ENCODE measurements around the gene ZNF469.

ZNF469 gene

DNA sequence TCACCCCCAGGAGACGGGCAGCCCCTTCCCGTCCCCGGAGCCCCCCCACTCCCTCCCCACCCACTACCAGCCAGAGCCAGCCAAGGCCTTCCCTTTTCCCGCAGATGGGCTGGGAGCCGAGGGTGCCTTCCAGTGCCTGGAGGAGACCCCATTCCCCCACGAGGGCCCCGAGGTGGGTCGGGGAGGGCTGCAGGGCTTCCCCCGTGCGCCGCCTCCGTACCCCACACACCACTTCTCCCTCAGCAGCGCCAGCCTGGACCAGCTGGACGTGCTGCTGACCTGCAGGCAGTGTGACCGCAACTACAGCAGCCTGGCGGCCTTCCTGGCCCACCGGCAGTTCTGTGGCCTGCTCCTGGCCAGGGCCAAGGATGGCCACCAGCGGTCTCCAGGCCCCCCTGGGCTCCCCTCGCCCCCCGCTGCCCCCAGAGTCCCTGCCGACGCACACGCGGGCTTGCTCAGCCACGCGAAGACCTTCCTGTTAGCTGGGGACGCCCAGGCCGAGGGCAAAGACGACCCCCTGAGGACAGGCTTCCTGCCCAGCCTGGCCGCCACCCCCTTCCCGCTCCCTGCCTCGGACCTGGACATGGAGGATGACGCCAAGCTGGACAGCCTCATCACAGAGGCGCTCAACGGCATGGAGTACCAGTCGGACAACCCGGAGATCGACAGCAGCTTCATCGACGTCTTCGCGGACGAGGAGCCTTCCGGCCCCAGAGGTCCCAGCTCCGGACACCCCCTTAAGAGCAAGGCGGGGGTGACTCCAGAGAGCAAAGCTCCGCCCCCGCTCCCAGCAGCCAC, 46.8 kb downstream of the ZNF469 start:
- DNase-seq: no peak

- DNase-seq: no peak
Observed at GRCh38 chr16:88430185-88430523, 47.4 kb downstream of the ZNF469 start.

GRCh38 chr16:88430524-88431446, 48.0 kb downstream of the ZNF469 start:
- peak; percentile 30 to 34 for DNase-seq

DNA sequence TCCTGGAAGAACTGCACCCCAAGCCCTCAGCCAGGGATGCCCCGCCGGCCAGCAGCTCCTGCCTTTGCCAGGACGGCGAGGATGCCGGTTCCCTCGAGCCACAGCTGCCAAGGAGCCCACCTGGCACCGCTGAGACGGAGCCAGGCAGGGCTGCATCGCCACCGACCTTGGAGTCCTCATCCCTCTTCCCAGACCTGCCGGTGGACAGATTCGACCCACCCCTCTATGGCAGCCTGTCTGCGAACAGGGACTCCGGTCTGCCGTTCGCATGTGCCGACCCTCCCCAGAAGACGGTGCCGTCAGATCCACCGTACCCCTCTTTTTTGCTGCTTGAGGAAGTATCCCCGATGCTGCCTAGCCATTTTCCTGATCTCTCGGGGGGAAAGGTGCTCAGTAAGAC, 48.9 kb downstream of the ZNF469 start:
- no peak for DNase-seq

GRCh38 chr16:88432174-88432573, 49.4 kb downstream of the ZNF469 start:
- DNase-seq: no peak
